KOPT-K1 (cell line): ENCODE data around the gene SLC6A11.

Source experiments
- H3K27ac ChIP-seq: fragments of 200-600 bp; sonication (generic); 2 replicates; pipeline ENCODE4 v1.5.1; 2016; ENCODE audit warnings: antibody characterized with exemption, mild to moderate bottlenecking, low read depth, low read length; ENCODE audit not compliant: poor library complexity, severe bottlenecking
- H3K36me3 ChIP-seq: fragments of 200-600 bp; sonication (generic); 2 replicates; pipeline ENCODE4 v1.5.1; 2017; ENCODE audit warnings: antibody characterized with exemption, mild to moderate bottlenecking, low read length, moderate library complexity; ENCODE audit not compliant: insufficient read depth
- H3K9me3 ChIP-seq: fragments of 200-600 bp; sonication (generic); 2 replicates; pipeline ENCODE4 v1.5.1; 2017; ENCODE audit warnings: antibody characterized with exemption, low read length, mild to moderate bottlenecking; ENCODE audit not compliant: insufficient read depth, poor library complexity, severe bottlenecking

SLC6A11 gene

GRCh38 chr3:10933805-10934481 is 117.9 kb downstream of the SLC6A11 start:
- no peak overlapping the region for H3K27ac ChIP-seq
- no peaks in the 10 kb centered on the region for H3K9me3 ChIP-seq
- no peaks in the 10 kb centered on the region for H3K36me3 ChIP-seq

DNA sequence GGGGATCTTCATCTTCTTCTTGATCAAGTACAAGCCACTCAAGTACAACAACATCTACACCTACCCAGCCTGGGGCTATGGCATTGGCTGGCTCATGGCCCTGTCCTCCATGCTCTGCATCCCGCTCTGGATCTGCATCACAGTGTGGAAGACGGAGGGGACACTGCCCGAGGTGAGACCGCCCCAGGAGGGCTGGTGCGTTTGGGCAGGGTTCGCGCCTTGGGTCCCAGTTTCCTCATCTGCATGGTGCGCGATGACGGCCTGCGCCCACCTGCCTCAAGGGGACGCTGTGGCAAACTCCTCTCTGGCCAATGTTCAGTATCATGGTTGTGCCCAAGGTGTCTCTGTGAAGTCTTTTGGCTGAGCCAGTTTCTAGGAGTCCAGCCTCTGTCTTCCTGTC is 119.0 kb downstream of the SLC6A11 start:
- Histone ChIP-seq H3K27ac (no peak overlapping the region), H3K36me3 (no peaks in the 10 kb centered on the region), H3K9me3 (no peaks in the 10 kb centered on the region)

DNA sequence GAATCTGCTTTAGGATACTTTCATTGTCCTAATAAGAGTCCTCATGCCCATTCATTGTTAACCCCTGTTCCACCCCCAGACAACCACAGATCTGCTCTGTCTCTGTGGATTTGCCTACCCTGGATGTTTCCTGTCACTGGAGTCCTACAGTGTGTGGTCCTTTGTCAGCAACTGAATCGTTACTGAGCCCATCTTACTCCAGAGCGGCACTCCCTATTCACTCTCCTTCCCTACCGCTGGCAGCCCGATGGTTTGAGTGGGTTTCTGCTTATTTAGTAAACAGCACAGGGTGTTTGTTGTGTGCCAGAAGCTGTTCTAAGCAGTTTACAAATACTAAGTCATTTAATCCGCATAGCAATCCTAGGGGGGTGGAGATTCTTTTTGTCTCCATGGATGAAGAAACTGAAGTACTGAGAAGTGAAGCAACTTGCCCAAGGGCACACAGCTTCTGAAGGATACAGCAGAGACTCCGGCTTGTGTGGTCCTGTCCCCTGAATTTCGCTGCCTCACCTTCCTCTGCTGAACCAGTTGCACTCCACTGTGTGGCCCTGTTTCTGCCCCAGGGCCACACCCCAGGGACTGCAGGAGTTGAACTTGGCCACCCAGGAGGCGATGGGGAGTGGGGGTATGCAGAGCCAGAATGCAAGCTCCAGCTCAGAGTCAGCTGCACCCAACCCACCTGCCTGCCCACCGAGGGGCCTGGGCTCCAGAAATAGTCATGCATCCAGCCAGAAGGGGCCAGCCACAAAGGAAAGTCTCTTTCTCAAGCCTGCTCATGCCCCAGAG is 120.0 kb downstream of the SLC6A11 start:
- no peaks in the 10 kb centered on the region for H3K36me3 ChIP-seq
- no peaks in the 10 kb centered on the region for H3K9me3 ChIP-seq
- no peak overlapping the region for H3K27ac ChIP-seq

DNA sequence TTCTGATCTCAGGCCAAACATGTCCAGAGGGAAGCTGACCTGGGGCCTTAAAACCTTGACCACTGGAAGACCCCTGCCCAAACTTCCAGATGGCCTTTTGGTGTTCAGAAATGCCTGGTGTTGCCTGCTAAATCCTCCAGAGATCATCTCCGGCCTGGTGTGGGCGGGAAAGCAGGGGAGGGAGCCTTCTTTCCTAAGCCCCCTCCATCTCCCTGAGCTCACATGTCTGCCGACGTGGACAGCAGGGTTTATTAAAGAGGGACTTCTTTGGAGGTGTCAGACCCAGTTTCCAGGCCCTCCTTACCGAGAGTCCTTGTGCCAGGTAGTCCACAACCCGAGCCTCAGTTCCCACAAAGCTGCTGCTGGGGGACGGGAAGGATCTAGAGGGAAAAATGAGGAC is 120.7 kb downstream of the SLC6A11 start:
- H3K9me3 ChIP-seq = no peaks in the 10 kb centered on the region
- no peaks in the 10 kb centered on the region for H3K36me3 ChIP-seq
- no peak overlapping the region for H3K27ac ChIP-seq

DNA sequence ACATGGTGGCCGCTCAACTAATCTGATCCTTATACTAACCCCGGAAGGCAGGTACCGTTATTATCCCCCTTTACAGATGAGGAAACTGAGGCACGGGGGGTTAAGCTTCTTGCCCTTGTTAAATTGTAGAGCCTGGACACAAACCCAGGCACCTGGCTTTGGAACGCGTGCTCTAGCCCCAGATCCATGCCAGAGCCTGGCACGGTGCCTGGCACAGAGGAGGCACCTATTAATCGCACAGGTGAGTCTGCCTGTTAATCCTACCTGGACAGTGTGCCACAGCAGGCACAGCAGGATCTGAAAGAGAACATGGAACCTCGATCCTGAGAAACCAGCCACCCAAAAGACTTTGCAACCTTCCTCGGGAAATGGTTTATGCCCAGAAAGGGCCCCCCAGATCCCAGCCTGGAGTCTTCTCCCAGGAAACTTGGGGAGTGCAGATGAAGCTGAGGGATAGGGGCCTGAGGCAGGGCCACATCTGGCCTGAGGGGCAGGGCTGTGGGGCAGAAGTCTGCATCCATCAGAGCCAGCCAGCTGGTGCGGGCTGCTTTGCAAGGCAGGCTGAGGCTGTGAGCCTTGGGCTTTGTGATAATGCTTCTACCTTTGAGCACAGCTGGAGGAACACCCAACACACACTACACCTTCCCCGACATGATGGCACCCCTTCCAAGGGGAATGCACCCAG is 121.3 kb downstream of the SLC6A11 start:
- H3K27ac ChIP-seq = no peak overlapping the region
- no peaks in the 10 kb centered on the region for H3K36me3 ChIP-seq
- H3K9me3 ChIP-seq = peaks cover 6% of the 10 kb centered on the region

DNA sequence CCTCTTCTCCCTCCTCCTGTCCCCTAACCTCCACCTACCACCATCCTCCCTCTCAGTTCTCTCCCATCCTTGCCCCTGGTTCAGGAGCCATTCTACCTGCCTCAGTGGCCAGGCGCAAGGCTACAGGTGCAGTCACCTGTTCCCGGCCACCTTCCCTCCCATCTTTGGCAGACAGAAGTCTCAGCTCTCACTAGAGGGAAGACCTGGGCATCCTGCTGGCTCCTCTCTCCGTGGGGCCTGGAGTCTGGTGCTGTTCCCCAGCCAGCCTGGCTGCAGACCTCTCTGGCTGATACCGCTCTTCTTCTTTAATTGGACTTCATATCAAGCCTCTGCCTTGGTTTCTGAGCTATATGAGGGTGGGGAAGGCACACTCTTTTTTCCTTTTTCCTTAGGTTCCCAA is 123.5 kb downstream of the SLC6A11 start:
- Histone ChIP-seq H3K27ac (no peak overlapping the region), H3K9me3 (peaks cover 9% of the 10 kb centered on the region)

GRCh38 chr3:10940106-10940505 is 124.1 kb downstream of the SLC6A11 start:
- peaks cover 9% of the 10 kb centered on the region for H3K9me3 ChIP-seq
- no peak overlapping the region for H3K27ac ChIP-seq
- H3K36me3 ChIP-seq = no peaks in the 10 kb centered on the region

More for the DNA sequence above, 123.5 kb downstream of the SLC6A11 start:
- no peaks in the 10 kb centered on the region for H3K36me3 ChIP-seq

GRCh38 chr3:10941972-10942371 is 125.9 kb downstream of the SLC6A11 start:
- peaks cover 9% of the 10 kb centered on the region for H3K9me3 ChIP-seq
- H3K36me3 ChIP-seq = no peaks in the 10 kb centered on the region
- no peak overlapping the region for H3K27ac ChIP-seq

GRCh38 chr3:10942690-10943205 is 126.7 kb downstream of the SLC6A11 start:
- H3K36me3 ChIP-seq = no peaks in the 10 kb centered on the region
- H3K27ac ChIP-seq = no peak overlapping the region
- peaks cover 9% of the 10 kb centered on the region for H3K9me3 ChIP-seq

- Histone ChIP-seq H3K27ac (no peak overlapping the region), H3K9me3 (peaks cover 9% of the 10 kb centered on the region), H3K36me3 (no peaks in the 10 kb centered on the region)
These were observed 128.8 kb downstream of the SLC6A11 start for GRCh38 chr3:10944866-10945265.

GRCh38 chr3:10945683-10946287 is 129.8 kb downstream of the SLC6A11 start:
- Histone ChIP-seq H3K27ac (no peak overlapping the region), H3K9me3 (peaks cover 9% of the 10 kb centered on the region), H3K36me3 (no peaks in the 10 kb centered on the region)

- peaks cover 9% of the 10 kb centered on the region for H3K9me3 ChIP-seq
- no peaks in the 10 kb centered on the region for H3K36me3 ChIP-seq
- H3K27ac ChIP-seq = no peak overlapping the region
These were observed 130.5 kb downstream of the SLC6A11 start for GRCh38 chr3:10946526-10946925.

- H3K9me3 ChIP-seq = no peaks in the 10 kb centered on the region
- H3K27ac ChIP-seq = no peak overlapping the region
- no peaks in the 10 kb centered on the region for H3K36me3 ChIP-seq
These were observed 132.3 kb downstream of the SLC6A11 start for GRCh38 chr3:10948326-10948725.

DNA sequence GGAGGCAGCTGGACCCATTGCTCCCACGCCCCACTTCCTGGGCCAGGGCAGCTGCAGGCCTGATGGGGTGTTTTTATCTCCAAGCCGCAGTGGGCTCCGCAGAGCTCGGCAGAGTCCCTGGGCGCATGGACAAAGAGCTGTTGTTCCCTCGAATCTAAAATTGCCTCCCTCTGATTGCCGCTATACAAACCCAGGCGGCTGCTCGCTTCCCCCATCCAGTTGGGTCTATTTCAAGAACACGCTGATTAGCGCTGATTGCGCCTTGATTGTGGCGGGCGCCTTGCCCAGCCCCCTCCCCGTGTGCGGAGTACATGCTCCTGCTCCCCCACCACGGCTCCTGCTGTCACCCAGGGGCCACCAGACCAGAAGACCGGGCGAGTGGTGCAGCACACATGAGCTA is 133.2 kb downstream of the SLC6A11 start:
- Histone ChIP-seq H3K36me3 (no peaks in the 10 kb centered on the region), H3K9me3 (no peaks in the 10 kb centered on the region), H3K27ac (no peak overlapping the region)
